Measurements from ENCODE around the gene NDRG4. TPM values are rescaled to one million over a fixed set of nuclear protein-coding genes. Genes with fewer than 3 reads are reported as not detected.
A peak's percentile ranks its signal among the peaks of the same experiment; 100 is the strongest.

The NDRG4 gene
- total RNA-seq, 1 donor from 2014 or later, result 42.9 TPM

DNA sequence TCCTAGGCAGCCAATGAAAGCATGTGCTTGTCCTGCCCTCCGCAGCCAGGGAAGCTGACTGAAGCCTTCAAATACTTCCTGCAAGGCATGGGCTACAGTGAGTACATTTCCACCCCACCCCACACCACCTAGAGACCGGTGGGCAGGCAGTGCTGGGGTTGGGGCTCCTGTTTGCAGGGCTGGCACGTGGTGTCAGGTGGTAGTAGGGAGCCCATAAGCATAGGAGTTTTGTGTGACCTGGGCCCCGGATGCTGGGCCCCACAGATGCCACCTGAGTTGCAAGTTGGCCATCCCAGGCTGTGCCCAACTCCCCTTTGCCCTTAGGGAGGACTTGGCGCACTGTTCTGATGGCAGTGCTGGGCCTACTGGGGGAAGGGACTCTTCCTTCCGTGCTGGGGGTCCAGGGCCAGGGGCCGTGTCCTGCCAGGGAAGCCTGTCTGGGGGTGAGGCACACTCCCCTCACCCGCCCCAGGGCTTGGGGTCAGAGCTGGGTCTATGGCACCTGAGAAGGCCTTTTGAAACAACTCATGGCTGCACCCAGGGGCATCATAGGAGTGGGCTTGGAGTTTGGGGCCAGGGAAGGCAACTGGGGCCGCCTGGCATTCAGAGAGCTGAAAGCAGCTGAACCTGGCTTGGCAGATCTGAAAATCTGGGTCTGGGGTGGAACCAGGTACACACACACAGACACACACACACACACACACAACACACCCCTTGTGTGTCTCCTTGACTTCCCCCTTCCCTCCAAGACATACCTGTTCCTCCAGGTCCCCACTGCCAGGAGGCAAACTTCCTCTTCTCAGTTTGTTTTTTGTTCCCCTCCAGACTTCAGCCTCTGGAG, 9.5 kb downstream of the NDRG4 start:
- no peak for DNase-seq (ENCODE audit: extremely low spot score, unreplicated experiment)
- H3K27me3 Mint-ChIP-seq, result no peaks in the 10 kb centered on the region
- H3K36me3 Mint-ChIP-seq, result no peaks in the 10 kb centered on the region
- no peak overlapping the region for H3K4me3 Mint-ChIP-seq
- H3K4me1 Mint-ChIP-seq (ENCODE audit: unreplicated experiment), result peaks cover 5% of the 10 kb centered on the region
- H3K27ac Mint-ChIP-seq, result no peak overlapping the region
- H3K9me3 Mint-ChIP-seq, result no peaks in the 10 kb centered on the region
- TF ChIP-seq, protein P1, sequence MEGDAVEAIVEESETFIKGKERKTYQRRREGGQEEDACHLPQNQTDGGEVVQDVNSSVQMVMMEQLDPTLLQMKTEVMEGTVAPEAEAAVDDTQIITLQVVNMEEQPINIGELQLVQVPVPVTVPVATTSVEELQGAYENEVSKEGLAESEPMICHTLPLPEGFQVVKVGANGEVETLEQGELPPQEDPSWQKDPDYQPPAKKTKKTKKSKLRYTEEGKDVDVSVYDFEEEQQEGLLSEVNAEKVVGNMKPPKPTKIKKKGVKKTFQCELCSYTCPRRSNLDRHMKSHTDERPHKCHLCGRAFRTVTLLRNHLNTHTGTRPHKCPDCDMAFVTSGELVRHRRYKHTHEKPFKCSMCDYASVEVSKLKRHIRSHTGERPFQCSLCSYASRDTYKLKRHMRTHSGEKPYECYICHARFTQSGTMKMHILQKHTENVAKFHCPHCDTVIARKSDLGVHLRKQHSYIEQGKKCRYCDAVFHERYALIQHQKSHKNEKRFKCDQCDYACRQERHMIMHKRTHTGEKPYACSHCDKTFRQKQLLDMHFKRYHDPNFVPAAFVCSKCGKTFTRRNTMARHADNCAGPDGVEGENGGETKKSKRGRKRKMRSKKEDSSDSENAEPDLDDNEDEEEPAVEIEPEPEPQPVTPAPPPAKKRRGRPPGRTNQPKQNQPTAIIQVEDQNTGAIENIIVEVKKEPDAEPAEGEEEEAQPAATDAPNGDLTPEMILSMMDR (conservative IDR thresholded peaks at IDR 0.05), result no peak

DNA sequence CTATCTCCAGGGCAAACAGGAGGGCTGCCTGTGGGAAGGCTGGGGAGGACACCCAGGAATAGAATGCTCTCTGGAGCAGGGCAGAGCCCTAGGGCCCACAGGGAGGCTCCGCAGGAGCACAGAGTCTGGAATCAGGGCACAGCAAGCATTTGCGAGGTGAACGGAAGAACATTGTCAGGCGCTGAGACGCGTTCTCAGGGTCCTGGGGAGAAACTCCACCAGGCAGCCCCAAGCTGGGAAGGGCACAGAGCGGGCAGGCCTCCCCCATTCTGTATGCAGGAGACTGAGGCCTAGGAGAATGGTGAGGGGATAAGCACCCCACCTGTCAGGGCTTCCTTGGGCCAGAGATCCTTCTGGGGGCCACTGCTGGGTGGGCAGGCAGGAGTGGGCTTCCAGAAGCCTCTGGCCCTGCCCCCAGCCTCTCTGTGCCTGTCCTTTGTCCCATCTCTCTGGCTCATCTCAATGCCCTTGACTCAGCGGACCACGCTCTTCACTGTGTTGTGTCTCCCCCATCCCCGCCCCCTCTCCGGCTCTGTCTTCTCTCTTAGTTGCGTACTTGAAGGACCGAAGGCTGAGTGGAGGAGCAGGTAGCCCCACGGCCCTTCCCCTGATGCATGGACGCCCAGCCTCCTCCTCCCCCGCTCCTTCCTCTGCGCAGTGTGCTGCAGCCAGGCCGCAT, 10.3 kb downstream of the NDRG4 start:
- TF ChIP-seq, protein P1 (conservative IDR thresholded peaks at IDR 0.05), result no peak
- Mint-ChIP-seq H3K4me1 (ENCODE audit: unreplicated experiment) (peaks cover 11% of the 10 kb centered on the region), H3K36me3 (no peaks in the 10 kb centered on the region), H3K9me3 (no peaks in the 10 kb centered on the region), H3K4me3 (no peak overlapping the region), H3K27ac (no peak overlapping the region), H3K27me3 (no peaks in the 10 kb centered on the region)
- no peak for DNase-seq (ENCODE audit: extremely low spot score, unreplicated experiment)

- Mint-ChIP-seq H3K4me3 (no peak overlapping the region), H3K9me3 (no peaks in the 10 kb centered on the region), H3K36me3 (no peaks in the 10 kb centered on the region), H3K4me1 (ENCODE audit: unreplicated experiment) (peaks cover 11% of the 10 kb centered on the region), H3K27ac (no peak overlapping the region), H3K27me3 (no peaks in the 10 kb centered on the region)
- TF ChIP-seq, protein P1 (conservative IDR thresholded peaks at IDR 0.05), result no peak
- DNase-seq (ENCODE audit: extremely low spot score, unreplicated experiment), result no peak
Observed at GRCh38 chr16:58510776-58511628, 11.1 kb downstream of the NDRG4 start.

DNA sequence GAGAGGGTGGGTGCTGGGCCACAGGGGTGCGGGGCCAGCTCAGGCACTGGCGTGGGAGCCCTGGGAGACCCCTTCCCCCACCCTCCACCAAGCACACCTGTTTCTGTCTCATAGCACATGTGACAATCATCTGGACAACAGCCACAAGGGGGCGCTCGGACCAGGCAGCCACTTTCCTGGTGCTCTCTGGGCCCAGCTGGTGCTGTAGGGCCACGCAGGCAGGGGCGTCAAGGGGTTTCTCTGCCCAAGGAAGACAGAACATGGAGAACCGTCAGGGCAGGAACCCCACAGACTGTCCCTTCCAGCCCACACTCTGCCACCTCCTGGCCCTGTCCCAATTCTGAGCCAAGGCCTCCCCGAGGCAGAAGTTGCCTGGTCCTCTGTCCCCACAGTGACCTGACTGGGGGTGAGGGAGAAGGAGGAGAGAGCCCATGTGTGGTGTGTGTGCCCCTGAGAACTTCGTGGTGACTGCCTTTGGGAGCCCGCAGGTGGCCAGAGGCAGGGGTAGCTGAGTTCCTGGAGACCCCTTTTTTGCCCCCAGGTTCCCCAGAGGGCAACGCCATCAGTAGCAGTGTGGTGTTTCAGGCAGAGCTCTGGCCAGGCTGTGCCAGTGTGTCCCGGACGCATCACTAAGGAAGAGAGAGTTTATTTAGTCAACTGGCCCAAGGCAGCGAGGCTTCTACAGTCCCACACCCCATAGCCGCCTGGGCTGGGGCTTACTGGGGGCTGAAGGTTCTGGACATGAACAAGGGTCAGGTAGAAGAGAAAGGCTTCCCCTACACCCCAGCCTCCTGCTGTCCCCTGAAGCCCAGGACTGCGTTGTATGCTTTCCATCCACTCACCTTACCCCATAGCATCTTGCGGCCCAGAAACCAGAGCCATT, 12.2 kb downstream of the NDRG4 start:
- Mint-ChIP-seq H3K4me1 (ENCODE audit: unreplicated experiment) (peaks cover 15% of the 10 kb centered on the region), H3K27me3 (no peaks in the 10 kb centered on the region), H3K4me3 (peak overlapping the region; percentile 74), H3K27ac (peak overlapping the region; percentile 41), H3K9me3 (no peaks in the 10 kb centered on the region), H3K36me3 (peaks cover 4% of the 10 kb centered on the region)
- TF ChIP-seq, protein P1 (conservative IDR thresholded peaks at IDR 0.05), result peak; percentile 89
- DNase-seq (ENCODE audit: extremely low spot score, unreplicated experiment), result peak; percentile 84

GRCh38 chr16:58513874-58514273, 13.9 kb downstream of the NDRG4 start:
- H3K4me1 Mint-ChIP-seq (ENCODE audit: unreplicated experiment), result peaks cover 15% of the 10 kb centered on the region
- TF ChIP-seq, protein P1 (conservative IDR thresholded peaks at IDR 0.05), result no peak
- no peaks in the 10 kb centered on the region for H3K9me3 Mint-ChIP-seq
- peaks cover 11% of the 10 kb centered on the region for H3K36me3 Mint-ChIP-seq
- peak overlapping the region; percentile 42 for H3K4me3 Mint-ChIP-seq
- peak overlapping the region; percentile 24 for H3K27ac Mint-ChIP-seq
- H3K27me3 Mint-ChIP-seq, result no peaks in the 10 kb centered on the region
- no peak for DNase-seq (ENCODE audit: extremely low spot score, unreplicated experiment)

All from type B pancreatic cell (in vitro differentiated cells).